Ramos (cell line): ENCODE data around the gene CSPG4.

ENCODE experiments used
- in situ Hi-C: fragments of 300-500 bp; cut with MboI; formaldehyde crosslinking; loops from one replicate; pipeline ENCODE4 v1.14.3; 2022; ENCODE audit warnings: low sequenced_read_pairs; ENCODE audit not compliant: unreplicated experiment

CSPG4 gene

DNA sequence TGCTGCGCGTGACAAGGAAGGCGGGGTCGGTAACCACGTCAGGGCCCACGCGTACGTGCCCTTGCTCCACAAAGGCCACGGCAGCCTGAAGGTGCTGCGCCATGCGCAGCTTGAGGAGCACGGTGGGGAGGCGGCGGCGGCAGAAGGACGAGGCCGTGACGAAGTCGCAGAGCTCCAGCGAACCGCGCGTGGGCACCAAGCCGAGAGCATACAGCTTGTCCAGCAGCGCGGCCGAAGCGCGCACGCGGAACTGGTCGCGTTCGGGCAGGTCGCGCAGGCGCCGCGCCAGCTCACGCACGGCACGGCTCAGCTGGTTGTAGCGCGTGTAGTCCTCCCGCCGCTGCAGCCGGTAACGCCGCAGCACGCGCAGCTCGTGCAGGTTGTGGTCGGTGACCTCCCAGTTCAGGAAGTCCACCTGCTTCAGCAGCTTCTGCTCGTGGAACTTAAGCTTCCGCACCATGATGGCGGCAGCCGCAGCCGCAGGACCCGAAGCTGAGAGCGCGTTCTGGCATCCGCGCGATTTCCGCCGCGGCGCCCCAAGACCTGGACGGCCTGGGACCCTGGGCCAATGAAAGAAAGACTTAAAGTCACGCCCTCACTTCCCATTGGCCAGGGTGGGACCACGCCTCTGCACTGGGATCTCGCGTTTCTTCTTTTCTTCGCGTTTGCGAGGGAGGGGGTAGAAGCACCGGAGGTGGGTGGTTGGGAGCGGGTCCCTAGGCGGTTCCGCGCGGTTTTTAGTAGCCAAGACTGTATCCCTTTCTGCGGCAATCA, 72.8 kb downstream of the CSPG4 start, which contains the start of gene IMP3:
Gene IMP3, minus strand, starts transcription at position 516 of the 774 bp plus-strand sequence. Its CDS starts 56 bp downstream, at position 460.
- in situ Hi-C loops = loop anchor here (25.0 kb wide), 1 partner anchor 278 kb away; the partner anchor contains the start of gene MAN2C1

DNA sequence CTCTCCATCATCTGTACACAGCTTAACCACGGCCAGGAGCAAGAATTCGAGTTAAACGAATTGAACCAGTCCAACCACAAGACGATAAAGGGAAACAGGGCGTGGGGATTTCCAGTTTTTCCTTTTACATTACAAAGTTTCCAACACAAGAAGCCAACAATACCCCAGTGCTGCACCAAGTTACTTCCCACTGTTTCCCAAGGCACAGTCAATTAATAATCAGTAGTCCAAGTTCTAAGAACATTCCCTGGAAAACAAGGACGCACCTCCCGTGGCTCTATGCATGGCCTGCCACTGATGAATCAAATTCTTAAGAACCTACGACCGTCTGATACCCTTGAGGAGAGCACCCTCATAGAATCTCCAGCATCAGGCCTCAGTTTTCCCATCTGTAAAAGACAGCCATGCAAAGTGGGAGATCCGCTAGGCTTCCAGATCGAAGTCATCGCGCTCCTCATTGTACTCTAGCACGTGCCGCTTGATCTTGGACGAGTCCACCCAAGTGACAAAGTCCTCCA, 73.4 kb downstream of the CSPG4 start:
- in situ Hi-C loops = loop anchor here (25.0 kb wide), 1 partner anchor 277 kb away; the partner anchor contains the start of gene MAN2C1

DNA sequence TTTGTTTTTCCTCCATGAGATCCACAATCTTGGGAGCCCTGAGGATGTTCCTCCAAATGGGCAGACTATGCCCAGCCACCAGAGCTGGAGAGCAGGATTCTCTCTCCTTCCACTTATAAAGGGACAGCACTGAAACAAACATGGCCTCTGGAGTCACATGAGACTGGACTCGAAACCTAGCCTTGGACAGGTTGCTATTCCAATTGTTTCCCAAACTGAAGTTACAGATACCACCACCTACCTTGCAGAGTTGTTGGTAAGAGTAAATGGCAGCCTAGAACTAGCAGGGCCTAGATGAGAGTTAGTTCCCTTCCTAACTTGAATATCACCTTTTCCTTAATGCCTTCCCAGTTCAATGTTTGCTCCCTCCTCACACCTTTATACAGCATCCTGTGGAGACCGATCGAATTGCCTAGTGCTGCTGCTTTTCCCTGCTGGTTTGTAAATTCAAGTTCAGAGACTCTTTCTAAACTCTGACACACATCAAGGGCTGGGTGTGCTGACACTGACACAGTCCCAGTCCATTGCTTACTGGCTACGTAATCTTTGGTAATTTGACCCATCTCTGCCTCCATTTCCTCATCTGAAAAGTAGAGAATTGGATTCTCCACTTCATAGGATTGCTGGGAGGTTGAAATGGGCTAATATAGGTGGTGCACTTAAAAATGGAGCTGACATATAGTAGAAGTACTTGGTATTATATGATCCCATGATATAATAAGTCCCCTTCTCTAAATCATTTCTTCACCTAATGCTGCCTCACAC, 75.2 kb downstream of the CSPG4 start:
- in situ Hi-C loops = loop anchor here (25.0 kb wide), 1 partner anchor 275 kb away; the partner anchor contains the start of gene MAN2C1

DNA sequence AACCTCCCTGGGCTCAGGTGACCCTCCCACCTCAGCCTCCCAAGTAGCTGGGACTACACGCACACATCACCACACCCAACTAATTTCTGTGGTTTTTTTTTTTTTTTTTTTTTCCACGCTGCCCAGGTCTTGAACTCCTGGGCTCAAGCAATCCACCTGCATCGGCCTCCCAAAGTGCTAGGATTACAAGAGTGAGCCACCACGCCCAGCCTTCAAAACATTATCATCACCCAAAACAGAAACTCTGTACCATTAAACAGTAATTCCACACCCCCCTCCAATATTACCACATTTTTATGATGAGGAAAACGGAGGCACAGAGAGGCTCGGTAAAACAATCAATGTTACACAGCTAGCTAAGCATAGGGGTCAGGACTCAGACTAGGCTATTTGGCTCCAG, 76.6 kb downstream of the CSPG4 start:
- in situ Hi-C loops = loop anchor here (25.0 kb wide), 1 partner anchor 274 kb away; the partner anchor contains the start of gene MAN2C1

DNA sequence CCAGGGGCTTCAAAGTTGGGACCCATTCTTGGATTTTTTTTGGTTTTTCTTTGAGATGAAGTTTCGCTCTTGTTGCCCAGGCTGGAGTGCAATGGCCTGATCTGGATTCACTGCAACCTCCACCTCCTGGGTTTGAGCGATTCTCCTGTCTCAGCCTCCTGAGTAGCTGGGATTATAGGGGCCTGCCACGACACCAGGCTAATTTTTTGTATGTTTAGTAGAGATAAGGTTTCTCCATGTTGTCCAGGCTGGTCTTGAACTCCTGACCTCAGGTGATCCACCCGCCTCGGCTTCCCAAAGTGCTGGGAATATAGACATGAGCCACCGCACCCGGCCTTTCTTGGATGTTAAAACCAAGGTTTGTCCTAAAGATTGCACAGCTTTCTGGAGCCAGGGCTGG, 78.7 kb downstream of the CSPG4 start:
- in situ Hi-C loops = loop anchor here (25.0 kb wide), 1 partner anchor 272 kb away; the partner anchor contains the start of gene MAN2C1

DNA sequence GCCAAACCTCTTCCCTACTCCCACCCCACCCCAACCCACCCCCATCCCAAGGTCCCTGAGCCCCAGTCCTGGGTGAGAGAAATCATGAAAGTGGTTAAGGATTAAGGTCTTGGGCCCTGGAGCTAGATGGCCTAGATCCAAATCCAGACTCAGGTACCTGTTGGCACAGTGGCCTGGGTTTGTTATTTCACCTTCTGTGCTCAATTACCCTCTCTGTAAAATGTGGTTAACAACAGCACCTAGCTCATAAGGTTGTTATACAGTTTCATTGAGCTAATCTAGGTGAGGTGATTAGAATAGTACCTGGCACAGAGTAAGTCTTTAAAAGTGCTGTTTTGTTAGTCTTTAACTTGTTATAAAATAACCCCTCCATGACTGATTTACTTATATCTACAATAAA, 80.7 kb downstream of the CSPG4 start:
- in situ Hi-C loops = loop anchor here (25.0 kb wide), 1 partner anchor 270 kb away; the partner anchor contains the start of gene MAN2C1

DNA sequence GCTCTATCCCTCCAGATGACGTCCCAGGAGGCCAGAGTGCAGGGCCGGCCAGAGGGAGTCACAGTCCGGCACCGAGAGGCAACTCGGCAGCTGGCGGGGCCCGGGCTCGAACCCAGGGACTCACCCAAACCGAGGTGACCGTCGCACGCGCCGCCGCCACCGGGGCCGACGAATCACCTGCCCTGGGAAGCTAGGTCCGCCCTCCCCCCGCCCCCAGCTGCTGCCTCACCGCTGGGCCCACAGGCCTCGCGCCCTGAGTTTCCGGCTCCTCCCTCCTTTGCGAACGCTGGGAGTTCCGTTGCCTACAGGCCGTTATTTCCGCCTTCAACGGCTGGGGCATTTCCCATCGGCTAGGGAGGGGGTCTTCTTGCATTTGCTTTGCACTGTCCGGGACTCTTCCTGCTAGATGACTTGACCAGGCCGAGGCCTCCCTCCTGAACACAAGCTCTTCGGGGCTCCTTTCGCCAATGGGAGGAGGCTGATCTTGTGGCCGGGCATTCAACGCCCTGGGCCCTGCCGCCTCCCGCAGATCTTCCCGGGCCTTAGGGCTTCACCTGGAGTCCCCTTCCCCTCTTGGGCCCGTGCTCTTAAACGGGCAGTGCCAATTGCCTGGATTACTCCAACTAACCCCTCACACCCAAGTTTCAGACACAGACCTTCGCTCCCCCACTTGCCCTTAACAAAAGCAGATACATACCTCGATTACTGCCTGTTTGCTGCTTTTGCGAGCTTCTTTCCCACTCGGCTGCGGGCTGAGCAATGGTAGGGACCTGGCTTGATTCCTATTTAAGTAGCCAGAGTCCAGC, 86.9 kb downstream of the CSPG4 start, which contains the start of gene SNUPN:
Gene SNUPN, minus strand, starts transcription at position 184 of the 806 bp plus-strand sequence. CDS start 4,674 bp downstream, outside the sequence.
- in situ Hi-C loops = loop anchor here (25.0 kb wide), 1 partner anchor 263 kb away; the partner anchor contains the start of gene MAN2C1
